Measurements from ENCODE around the gene YIF1B.

GRCh38 chr19:38358071-38358470 lies 42.3 kb upstream of the YIF1B start:
- TF ChIP-seq CTCF (optimal IDR thresholded peaks at IDR 0.05 in 1 of 3, IDR thresholded peaks at IDR 0.05 in 1 of 3, conservative IDR thresholded peaks at IDR 0.05 in 1 of 3; ENCODE audit: extremely low read depth in 1 of 3, insufficient read depth in 2 of 3, low read length in 3 of 3), result no peak
- TF ChIP-seq EZH2 (IDR thresholded peaks at IDR 0.05; ENCODE audit: low read length), result no peak
